GM19468 (cell line): ENCODE results near the gene KLHL29.

ENCODE experiments used
- ATAC-seq: cut with Tn5 transposase; IDR thresholded peaks from one replicate; pipeline ENCODE4 v1.9.1; 2021; ENCODE audit warnings: mild to moderate bottlenecking, moderate library complexity, moderate number of reproducible peaks; ENCODE audit not compliant: unreplicated experiment; ENCODE audit errors: extremely low read depth

Gene KLHL29

DNA sequence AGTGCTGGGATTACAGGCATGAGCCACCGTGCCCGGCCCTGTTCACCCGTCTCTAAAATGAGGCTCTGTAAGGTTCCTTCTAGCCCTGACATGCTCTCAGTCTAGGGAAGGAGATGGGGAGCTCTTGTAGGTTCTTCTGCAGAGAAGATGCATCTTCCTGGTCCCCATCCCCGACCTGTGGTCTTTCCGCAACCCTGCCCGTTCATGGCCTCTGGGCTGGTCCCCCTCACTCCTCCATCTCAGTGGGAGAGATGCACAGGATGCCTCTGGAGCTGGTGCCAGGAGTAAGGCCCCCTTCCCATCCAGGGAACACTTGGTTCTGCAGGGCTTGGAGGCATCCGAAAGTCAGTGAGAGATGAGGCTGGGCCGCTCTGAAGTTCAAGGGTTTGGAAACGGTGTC lies 212.7 kb downstream of the KLHL29 start:
- no peak for ATAC-seq

DNA sequence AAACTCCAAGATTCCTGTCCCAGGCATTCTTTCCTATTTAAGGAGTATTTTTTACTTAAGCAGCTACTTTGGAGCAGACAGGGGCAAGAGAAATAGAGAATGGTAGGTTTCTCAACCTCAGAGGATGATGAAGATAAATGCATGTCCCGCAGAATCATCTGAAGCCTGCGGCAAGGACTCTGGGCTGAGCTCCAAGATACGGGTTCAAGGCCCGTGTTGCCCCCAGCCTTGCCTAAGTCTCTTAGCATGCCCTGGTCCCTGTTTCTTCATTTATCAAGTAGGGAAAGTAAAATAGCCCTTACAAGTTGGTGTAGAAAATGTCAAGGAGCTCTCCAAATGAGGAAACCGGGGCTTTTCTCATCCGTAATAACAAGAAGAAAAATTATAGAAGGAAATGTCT lies 214.0 kb downstream of the KLHL29 start:
- ATAC-seq = no peak

DNA sequence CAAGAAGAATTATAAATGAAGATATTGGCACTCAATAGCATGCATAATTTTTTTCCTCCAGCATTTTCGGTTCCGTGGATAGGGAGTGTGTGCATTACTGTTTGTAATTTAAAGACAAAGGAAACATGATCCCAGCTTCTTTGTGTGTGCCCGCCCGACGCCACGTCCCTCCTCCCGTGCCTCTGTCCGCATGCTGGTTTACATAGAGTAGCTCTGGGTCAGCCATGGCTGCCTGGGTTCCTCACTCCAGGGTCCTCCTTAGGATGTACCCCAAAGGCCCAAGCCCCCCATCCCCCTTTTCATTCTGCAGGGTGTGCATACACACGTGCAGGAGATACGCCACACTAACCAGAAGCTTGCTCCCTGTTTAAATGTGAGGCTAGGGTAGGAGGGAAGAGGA lies 214.7 kb downstream of the KLHL29 start:
- ATAC-seq = no peak

DNA sequence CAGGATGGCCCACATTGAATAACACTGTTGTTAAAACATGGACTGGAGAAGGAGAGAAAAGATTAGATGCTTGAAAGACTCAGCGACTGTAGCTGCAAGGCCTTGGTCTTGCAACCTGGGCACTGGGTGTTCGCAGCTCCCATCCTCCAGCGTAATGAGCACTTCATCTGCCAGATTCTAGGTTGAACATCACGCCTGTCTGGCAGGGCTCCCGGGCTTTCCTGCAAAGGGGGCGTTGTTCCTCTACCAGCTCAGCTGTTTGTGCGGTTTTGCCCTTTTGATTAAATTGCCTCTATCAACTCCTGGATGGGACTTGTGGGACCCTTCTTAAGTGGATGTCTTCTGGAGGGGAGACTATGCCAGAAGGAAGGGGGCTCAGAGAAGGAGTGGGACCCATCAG lies 215.4 kb downstream of the KLHL29 start:
- no peak for ATAC-seq

DNA sequence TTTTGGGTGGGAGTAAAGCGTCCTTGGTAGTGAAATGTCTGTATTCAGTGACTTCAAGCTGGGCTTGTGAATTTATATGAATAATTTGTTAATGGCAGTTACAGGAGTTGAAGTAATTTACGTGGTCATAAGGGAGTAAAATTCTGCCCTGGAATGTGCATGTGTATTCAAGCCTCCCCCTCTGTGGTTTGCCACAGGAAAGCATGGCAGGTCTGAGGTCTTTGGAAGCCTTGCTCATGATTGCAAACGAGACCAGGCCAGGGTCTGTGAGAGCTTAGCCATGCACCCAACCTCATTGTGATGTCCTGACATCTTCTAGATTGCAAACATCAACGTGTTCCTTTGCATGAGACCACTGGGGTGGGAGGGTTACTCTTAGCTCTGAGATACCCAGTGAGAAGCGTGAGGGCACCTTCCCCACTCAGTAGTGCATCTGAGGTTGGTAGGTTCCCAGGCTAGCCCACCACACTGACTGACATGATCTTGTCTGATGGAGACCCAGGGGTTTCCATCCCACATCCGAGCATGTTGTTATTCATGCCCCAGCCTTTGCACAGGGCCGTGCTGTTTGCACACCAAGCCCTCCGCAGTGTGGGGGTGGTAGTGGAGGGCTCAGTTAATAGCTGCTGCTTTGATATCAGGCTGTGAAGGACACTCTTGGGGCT lies 216.5 kb downstream of the KLHL29 start:
- no peak for ATAC-seq

DNA sequence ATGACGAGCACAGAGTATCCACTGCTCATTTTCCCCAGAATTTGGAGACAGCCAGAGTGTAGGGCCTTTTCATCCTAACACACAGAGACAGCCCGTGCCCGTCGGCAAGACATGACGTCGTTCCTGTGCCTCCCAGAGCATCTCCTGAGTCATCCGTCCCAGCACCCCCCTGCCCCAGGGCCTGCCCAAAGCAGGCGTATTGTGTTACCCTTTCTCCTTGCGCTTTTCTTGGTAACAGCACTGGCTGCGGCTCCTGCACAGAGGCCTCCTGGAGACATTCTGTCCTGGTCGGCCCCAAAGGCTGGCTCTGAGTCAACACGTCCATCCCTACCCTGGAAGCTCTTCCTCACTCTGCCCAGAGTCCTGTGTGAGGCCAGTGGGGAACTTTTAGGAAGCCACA lies 217.1 kb downstream of the KLHL29 start:
- ATAC-seq = no peak

DNA sequence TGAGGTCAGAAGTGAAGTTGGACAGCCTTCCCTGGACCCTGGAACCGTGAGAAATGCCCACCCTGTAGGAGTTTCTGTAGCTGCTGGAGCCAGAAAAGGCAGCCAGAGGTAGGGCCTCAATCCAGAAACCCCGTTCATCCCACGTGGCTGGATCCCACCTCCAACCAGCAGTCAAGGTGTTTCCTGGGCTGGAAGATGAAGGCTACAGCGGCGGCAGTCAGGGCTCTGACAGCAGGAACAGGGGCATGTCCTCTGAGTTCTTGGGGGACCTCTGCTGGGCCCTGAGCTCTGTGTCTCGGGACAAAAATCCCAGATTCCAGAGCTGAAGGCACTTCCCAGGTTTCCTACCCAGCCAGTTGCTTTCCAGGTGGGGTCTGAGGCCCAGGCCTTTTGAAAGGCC lies 218.2 kb downstream of the KLHL29 start:
- no peak for ATAC-seq

DNA sequence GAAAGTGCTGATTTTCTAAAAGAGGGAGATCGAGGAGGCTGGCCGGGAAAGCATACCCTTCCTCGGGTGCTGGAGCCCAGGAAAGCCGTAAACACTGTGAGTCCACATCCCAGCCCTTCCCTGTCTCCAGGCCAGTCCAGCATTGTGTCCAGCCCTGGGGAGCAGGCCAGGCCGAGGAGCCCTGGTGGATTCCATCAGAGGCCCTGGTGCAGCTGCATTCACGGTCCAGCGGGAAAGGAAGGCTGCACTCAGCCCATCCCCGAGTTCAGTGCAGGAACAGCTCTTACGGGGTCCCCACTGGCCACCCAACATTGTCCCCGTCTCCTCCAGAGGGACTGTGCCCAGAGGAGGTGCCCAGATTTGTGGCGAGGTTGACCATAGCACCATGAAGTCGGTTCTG lies 218.6 kb downstream of the KLHL29 start:
- ATAC-seq = no peak

DNA sequence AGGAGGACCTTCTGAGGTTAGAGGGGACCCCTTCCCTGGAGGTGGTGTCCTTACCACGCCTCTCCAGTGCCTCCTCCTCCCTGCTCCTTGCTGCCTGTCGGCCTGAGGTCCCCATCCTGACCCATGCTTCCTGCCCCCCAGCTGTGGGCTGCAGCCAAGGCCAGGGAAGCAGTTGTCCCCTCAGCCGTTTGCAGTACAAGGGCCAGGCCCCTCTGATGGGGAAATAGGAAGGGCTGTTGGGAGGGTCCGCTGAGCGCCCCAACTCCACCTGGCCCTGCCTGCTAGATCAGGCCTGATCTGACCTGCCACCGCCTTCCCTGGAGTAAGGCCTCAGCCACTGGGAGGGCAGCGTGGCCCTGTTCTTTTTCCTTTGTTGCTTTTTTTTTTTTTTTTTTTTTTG lies 219.8 kb downstream of the KLHL29 start:
- no peak for ATAC-seq

DNA sequence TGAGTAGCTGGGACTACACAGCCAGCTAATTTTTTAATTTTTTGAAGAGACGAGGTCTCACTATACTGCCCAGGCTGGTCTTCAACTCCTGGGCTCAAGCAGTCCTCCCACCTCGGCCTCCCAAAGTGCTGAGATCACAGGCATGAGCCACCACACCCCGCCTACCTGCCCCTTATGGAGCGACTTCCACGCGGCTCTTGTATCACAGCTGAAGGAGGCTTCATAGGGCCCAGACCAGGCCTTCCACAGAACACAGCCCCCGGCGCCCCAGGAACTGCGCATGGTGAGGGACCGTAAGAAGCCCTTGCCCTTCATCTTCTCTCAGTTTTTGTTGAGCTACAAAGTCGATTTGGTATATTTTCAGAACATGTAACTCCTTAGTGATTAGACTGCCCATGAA lies 220.3 kb downstream of the KLHL29 start:
- no peak for ATAC-seq

DNA sequence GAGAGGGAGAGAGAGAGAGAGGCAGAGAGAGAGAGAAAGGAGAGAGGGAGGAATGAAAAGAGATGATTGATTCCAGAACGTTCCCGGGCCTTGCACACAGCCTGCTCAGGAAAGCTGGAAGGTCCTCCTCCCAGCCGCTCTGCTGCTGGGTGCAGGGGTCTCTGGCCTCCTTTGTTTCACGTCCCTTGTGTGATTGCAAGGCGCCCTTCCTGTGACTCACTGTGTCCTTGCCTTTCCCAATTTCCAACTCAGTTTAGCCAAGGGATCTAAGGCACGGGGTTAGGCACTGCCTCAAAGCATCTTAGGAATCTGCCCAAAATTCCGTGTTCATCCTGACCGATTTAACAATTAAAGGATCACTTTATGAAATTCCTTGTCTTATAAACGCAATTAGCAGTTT lies 221.2 kb downstream of the KLHL29 start:
- no peak for ATAC-seq

DNA sequence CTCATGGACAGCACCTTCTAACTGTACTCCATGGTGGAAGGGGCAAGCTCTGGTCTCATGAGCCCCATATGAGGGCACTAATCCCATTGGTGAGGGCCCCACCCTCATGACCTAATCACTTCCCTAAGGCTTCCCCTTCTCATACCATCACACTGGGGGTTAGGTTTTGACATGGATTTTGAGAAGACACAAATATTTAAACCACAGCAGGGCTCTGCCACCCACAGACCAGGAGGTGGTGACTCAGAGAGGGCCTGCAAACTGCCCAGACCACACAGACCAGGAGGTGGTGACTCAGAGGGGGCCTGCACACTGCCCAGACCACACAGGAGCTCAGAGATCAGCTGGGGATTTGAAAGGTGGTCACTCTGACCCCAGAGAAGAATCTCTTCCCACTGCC lies 222.0 kb downstream of the KLHL29 start:
- ATAC-seq = no peak

DNA sequence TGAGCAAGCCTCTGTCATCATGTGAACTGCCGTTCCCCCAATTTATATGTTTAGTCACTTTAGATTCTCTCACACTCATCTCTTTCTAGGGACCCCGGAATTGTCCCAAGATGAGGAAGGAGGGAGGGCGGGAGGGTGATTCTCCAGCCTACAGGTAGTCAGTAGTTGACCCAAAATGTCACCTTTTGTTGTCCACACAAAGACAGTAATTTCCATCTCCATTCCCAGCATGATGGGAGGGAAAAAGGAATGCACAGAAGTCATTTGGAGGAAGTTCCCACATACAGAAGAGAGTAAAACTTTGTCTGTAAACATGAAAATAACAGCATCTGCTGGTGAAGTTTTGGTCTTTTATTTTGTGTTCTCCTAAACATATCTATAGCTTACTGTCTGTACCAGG lies 222.9 kb downstream of the KLHL29 start:
- ATAC-seq = no peak

DNA sequence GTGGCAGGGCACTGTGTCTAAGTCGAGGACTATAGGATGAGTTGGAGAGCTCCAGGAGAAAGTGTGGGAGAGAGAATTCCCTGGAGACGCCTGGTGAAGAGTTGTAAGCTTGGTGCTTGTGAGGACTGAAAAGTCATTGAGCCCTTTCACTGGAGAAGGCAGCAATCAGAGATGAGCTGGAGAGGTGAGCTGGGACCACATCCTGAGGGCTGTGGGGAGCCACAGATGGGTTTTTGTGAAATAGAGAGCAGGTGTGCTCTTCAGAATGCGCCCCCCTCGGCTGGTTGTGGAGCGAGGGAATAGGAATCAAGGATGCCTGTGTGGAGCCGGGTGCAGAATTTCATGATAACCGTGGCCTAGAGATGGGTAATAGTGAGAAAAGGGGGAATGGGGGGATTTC lies 224.3 kb downstream of the KLHL29 start:
- ATAC-seq = no peak

DNA sequence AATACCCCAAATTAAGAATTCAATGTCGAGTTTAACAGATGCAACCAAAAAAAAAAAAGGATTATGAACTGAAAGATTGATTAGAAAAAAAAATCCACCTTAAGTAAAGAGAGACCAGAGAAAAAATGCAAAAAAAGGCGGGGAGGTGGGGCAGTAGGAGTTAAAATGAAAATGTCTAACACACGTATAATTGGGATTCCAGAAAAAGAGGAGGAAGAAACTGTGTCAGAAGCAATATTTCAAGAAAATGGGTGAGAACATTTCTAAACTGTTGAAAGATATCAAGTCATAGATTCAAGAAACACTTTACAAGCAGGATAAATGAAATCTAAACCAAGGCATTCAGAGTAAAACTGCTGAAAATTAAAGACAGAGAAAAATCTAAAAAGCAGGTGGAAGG lies 226.9 kb downstream of the KLHL29 start:
- no peak for ATAC-seq

DNA sequence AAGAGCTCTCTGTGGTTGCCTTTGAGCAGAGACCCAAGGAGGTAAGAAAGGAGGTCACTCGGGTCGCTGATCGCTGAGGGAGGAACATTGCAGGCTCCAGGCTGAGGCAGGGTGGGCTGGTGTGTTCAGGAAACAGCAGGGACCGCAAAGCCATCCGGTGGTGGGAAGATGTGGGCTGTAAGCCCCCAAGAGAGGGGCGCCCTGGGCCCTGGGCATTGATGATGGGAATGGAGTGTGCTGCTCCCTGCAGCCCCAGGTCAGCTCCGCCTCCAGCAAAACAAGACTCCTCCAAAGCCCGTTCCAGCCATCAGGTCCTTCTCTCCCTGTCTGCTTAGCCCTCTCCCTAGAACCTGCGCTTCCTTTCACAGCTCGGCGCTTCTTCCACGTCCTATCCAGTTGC lies 229.7 kb downstream of the KLHL29 start:
- no peak for ATAC-seq

DNA sequence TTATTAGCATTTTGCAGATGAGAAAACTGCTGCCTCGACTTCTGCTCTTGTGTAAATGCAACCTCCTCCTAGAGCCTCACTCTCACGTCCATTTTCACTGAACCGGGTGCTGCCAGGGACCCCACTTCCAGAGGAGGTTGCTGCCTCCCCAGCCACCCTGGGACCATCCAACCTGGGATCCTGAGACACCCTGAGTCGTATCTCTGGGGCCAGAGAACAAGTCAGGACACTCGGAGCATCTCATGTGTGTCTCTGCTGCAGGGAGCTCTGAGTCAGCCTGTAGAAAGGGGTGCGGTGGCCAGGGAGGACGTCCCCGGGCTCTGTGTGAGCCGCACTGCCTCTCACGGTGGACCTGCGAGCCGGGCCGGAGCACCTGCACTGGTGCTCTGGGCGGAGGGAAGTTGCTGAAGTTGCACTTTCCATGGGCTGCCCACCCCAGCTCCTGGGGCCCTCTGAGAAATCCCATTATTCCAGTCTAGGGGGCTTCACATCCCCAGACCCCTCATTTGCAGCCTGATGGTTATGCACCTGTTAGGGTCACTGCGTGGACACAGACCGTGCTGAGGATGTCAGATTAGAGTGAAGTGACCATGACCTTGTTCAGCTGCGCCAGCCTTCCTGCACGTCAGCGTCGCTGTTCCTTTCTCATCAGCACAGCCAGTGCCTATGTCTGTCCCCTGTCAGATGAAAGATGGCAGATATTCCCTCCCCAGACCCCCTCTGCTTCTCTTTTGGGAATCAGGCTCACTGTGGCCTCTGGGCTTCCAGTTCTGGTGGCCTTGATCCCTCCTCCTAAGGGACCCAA lies 230.4 kb downstream of the KLHL29 start:
- ATAC-seq = no peak

DNA sequence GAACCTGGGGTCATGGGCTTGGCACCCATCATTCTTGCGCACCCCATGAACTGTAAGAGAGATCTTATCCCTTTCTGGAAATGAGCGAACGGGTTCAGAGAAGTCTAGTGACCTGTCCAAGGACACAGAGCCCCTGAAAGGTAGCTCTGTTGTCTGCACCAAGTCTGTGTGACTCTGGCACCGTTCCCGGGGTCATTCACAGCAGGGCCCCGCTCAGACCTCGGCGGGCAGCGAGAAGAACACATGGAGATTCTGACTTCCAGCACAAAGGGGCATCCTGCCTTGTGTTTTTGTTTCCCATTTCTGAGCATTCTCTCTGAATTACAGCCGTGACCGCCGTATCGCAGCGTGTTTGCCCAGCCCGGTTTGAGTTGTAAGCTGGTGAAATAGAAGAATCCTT lies 231.7 kb downstream of the KLHL29 start:
- no peak for ATAC-seq

DNA sequence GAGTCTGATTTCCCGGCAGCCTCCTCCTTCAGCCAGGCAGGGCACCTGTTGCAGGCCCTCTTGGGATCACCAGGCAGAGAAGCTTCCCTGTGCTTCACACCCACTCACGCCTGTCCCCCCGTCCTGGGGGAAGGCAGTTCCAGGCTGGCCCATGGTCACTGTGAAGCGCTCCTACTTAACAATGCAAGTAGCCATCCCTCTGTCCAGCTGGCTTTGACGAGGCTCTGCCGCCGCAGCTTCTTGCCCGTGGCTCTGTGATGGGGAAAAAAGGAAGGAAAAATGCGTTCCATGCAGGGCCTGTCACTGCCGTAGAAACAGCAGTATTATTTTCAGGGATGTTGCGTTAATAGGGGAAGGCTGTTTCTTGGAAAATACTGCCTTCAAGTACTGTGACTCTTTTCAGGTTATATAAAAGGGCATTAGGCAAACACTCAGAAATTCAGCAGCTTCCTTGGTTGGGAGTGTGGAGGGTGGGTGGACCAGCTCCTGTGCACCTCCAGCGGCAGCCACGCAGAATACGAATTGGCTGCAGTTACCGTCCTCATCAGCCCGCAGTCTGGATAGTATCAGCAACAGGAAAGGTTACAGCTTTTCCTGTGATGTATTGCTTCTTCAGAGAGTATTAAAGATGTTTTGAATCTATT lies 232.3 kb downstream of the KLHL29 start:
- ATAC-seq = no peak

DNA sequence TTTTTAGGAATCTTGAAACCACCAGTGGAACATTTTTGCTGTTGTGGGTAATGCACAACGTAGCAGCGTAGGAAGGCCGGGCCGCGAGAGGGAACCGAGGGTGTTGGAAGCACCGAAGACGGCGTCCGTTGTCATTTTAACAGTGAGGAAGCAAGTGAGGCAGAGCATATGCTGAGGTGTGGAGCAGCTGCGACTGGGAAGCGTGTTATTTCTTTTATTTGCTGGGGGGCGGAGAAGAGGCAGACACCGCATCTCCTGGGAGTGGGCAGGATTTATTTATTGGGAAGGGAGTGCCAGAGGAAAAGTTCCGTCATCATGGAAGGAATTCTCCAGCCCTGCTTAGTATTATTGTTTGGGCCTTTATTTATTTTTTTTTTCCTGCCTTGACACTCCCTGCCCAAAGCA lies 232.8 kb downstream of the KLHL29 start:
- no peak for ATAC-seq

DNA sequence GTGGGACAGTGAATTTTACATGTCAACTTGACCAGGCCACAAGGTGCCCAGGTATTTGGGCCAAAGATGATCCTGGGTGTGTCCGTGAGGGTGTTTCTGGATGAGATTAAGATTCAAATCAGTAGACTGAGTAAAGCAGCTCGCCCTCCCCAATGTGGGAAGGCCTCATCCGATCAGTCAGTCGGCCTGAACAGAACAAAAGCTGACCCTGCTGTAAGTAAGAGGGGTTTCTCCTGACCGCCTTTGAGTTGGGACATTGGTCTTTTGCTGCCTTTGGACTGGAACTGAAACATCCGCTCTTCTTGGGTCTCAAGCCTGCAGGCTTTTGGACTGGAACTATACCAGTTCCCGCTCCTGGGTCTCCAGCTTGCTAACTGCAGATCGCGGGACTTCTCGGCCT lies 233.3 kb downstream of the KLHL29 start:
- no peak for ATAC-seq
